T-cell (primary cell): ENCODE results near the gene LRCH1. TPM values are rescaled to one million over a fixed set of nuclear protein-coding genes. Genes with fewer than 3 reads are reported as not detected.

Source experiments
- ATAC-seq, 4 experiments: fragments of 200-7000 bp in 3 of 4; fragments of 150-1000 bp in 1 of 4; cut with Tn5 transposase; replicated peaks in 1 of 4; 1 replicate in 3 of 4; 2 replicates in 1 of 4; pipeline ENCODE4 v1.10.0; 2021; ENCODE audit warnings: moderate library complexity in 3 of 4, mild to moderate bottlenecking in 2 of 4, moderate number of reproducible peaks in 1 of 4
- CTCF ChIA-PET, 2 donors: fragments of 300-600 bp; sonication (Branson Sonifier 250); formaldehyde crosslinking; loops; one replicate each; lab custom pipeline; 2022; ENCODE audit warnings: antibody characterized with exemption in 2 of 2; lab: Charles Lee
- POLR2A ChIA-PET, 2 donors: fragments of 300-600 bp; sonication (Branson Sonifier 250); formaldehyde crosslinking; loops; one replicate each; lab custom pipeline; 2022; ENCODE audit warnings: antibody characterized with exemption in 2 of 2; lab: Charles Lee
- DNase-seq, 35 experiments: peaks; one replicate each; pipeline versions ENCODE4 v3.0.0 to v3.0.0-alpha.2; 2013 to 2023
- H3K27ac ChIP-seq: one replicate; pipeline ENCODE4 v1.5.1; 2013; ENCODE audit warnings: low read length
- H3K27me3 ChIP-seq, 2 experiments: replicated peaks in 1 of 2; 1 replicate in 1 of 2; 2 replicates in 1 of 2; pipeline versions ENCODE4 v1.6.1 to v1.7.0; 2013; ENCODE audit warnings: low read length in 1 of 2, mixed read lengths in 1 of 2; ENCODE audit not compliant: control insufficient read depth in 2 of 2, insufficient read depth in 2 of 2; ENCODE audit errors: extremely low read depth in 1 of 2
- H3K36me3 ChIP-seq, 2 donors: 1 replicate in 1 of 2; 2 replicates in 1 of 2; pipeline versions ENCODE4 v1.6.1 to v1.7.0; 2013; ENCODE audit warnings: low read length in 1 of 2; ENCODE audit not compliant: control insufficient read depth in 2 of 2, insufficient read depth in 1 of 2; ENCODE audit errors: extremely low read depth in 1 of 2
- H3K4me1 ChIP-seq, 2 experiments: 1 replicate in 1 of 2; 2 replicates in 1 of 2; pipeline versions ENCODE4 v1.6.1 to v1.7.0; 2013; ENCODE audit warnings: low read length in 2 of 2, mixed read lengths in 1 of 2; ENCODE audit not compliant: insufficient read depth in 2 of 2, control insufficient read depth in 1 of 2; ENCODE audit errors: extremely low read depth in 1 of 2
- H3K4me3 ChIP-seq, 2 donors: 1 replicate in 1 of 2; 2 replicates in 1 of 2; pipeline versions ENCODE4 v1.5.1 to v1.7.0; 2013; ENCODE audit warnings: mild to moderate bottlenecking in 2 of 2, low read length in 1 of 2, moderate library complexity in 1 of 2; ENCODE audit not compliant: control insufficient read depth in 1 of 2; ENCODE audit errors: extremely low read depth in 1 of 2
- H3K9me3 ChIP-seq: 2 replicates; pipeline ENCODE4 v1.7.0; 2013
- H3K27ac Mint-ChIP-seq, 2 donors: one replicate each; pipeline ENCODE4 v1.8.0; 2020 to 2021; ENCODE audit warnings: mild to moderate bottlenecking in 2 of 2, mixed read lengths in 2 of 2
- H3K27me3 Mint-ChIP-seq, 2 donors: one replicate each; pipeline ENCODE4 v1.8.0; 2021 to 2022; ENCODE audit warnings: mixed read lengths in 2 of 2
- H3K36me3 Mint-ChIP-seq: one replicate; pipeline ENCODE4 v1.8.0; 2021; ENCODE audit warnings: mixed read lengths
- H3K4me1 Mint-ChIP-seq, 3 donors: one replicate each; pipeline ENCODE4 v1.8.0; 2020 to 2022; ENCODE audit warnings: mixed read lengths in 3 of 3, mild to moderate bottlenecking in 1 of 3
- H3K4me3 Mint-ChIP-seq, 3 donors: one replicate each; pipeline ENCODE4 v1.8.0; 2020 to 2022; ENCODE audit warnings: mild to moderate bottlenecking in 3 of 3, mixed read lengths in 3 of 3, moderate library complexity in 3 of 3
- H3K9me3 Mint-ChIP-seq, 3 donors: one replicate each; pipeline ENCODE4 v1.8.0; 2020 to 2022; ENCODE audit warnings: mixed read lengths in 3 of 3
- WGBS: methylation state at CpG from one replicate; pipeline ENCODE4 v1.1.5; 2013; ENCODE audit warnings: missing lambda C conversion rate; ENCODE audit not compliant: insufficient coverage; 5-methylcytosine and 5-hydroxymethylcytosine counted together
- total RNA-seq, 35 experiments: library from RNA in 6 of 35; stranded (reverse) in 6 of 35; fragments of 120-200 nt in 1 of 35; gene quantifications; one replicate each; pipeline versions ENCODE4 v1.2.1 to v1.2.4 and lab custom pipeline; 2013 to 2026

Gene LRCH1, protein sequence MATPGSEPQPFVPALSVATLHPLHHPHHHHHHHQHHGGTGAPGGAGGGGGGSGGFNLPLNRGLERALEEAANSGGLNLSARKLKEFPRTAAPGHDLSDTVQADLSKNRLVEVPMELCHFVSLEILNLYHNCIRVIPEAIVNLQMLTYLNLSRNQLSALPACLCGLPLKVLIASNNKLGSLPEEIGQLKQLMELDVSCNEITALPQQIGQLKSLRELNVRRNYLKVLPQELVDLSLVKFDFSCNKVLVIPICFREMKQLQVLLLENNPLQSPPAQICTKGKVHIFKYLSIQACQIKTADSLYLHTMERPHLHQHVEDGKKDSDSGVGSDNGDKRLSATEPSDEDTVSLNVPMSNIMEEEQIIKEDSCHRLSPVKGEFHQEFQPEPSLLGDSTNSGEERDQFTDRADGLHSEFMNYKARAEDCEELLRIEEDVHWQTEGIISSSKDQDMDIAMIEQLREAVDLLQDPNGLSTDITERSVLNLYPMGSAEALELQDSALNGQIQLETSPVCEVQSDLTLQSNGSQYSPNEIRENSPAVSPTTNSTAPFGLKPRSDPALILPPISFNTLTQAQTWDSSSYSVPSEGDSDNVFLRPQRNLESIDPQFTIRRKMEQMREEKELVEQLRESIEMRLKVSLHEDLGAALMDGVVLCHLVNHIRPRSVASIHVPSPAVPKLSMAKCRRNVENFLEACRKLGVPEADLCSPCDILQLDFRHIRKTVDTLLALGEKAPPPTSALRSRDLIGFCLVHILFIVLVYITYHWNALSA
- total RNA-seq (10 to 100 TPM; 16.0 to 21.8 (median 17.9) TPM), total RNA-seq (lab: John Stamatoyannopoulos, UW) (27.7 to 54.6 (median 34.3) reads per million in 29 experiments)
- total RNA-seq (2013) = 13.2 TPM

DNA sequence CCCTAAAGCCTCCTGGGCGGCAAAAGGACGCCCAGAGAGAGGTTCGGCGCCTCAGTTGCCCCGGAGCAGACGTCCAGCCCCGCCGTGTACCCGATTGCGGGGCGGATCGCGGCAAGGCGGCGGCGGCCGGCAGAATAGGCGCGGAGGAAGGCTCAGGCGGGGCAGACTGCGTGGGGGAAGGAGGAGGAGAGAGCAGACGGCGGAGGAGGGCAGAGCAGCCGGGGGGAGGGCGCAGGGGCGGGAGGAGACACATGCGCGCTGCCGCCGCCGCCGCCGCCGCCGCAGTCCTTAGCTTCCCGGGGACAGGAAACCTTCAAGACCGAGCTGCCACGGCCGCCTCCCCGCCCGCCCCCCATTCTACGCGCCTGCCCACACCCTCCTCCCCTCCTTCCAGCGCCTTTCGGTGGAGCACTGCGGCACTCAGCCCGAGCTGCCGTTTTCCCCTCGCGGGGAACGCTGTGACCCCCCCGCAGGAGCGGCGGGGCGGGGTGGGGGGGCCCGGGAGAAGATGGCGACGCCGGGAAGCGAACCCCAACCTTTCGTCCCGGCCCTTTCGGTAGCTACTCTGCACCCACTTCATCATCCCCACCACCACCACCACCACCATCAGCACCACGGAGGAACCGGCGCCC, at the start of gene LRCH1:
LRCH1 (plus strand) TSS at position 282 of the 632 bp plus-strand sequence; CDS start at position 509, 227 bp downstream.
- peaks cover 0 to 5% of the 10 kb centered on the region in 2 donors for H3K27me3 Mint-ChIP-seq
- ATAC-seq = peak; percentile 81 to 91 (median 88)
- H3K27ac Mint-ChIP-seq = peak within 1 kb of the TSS; percentile 85 to 89
- H3K4me3 ChIP-seq = peak within 1 kb of the TSS; percentile 82 to 94
- H3K36me3 ChIP-seq = no peaks in the 10 kb centered on the region
- H3K4me1 ChIP-seq = peaks cover 14 to 26% of the 10 kb centered on the region in 2 experiments
- H3K27ac ChIP-seq = peak within 1 kb of the TSS; percentile 93
- DNase-seq = peak; percentile 63 to 92 (median 84)
- CTCF ChIA-PET = interaction anchor here (0.5 to 5.6 kb wide), 12 partner anchors 9 to 1438 kb away, joined by 3 to 43 read pairs (median 5); no protein-coding TSS in a partner anchor
- H3K9me3 Mint-ChIP-seq = no peaks in the 10 kb centered on the region
- peak within 1 kb of the TSS; percentile 93 to 95 (median 94) for H3K4me3 Mint-ChIP-seq
- no peaks in the 10 kb centered on the region for H3K36me3 Mint-ChIP-seq
- peaks cover 0 to 6% of the 10 kb centered on the region in 2 experiments for H3K27me3 ChIP-seq
- POLR2A ChIA-PET = interaction anchor here in 1 of 2 donors (0.9 kb wide), 1 partner anchor 78 kb away, joined by 3 read pairs; no protein-coding TSS in a partner anchor
- WGBS = 0% methylated on average over 44 of the region's 66 CpGs
- H3K9me3 ChIP-seq = no peaks in the 10 kb centered on the region
- H3K4me1 Mint-ChIP-seq = peaks cover 48 to 52% (median 50%) of the 10 kb centered on the region in 3 donors

DNA sequence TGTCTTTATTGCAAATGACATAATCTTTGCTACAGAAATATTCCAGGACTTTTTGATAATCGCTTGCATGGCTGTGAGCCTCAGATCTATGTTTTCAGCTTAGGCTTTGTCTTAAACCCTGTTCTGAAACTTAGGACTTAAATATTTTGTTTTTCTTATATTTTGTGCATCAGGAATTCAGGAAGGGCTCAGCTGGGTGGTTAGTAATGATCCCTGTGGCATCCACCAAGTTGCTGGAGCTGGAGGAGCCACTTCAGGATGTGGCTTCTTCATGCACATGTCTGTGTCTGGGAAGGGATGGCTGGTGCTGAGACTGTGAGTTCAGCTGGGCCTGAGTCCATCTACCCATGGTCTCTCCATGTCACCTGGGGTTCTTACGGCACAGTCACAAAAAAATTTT, 48.9 kb upstream of the LRCH1 start:
- no peak for DNase-seq
- WGBS = no CpG with 5 or more reads among the region's 2 CpGs
- H3K4me1 Mint-ChIP-seq = no peaks in the 10 kb centered on the region
- Histone ChIP-seq H3K27ac (no peak overlapping the region), H3K4me3 (no peak overlapping the region), H3K4me1 (no peaks in the 10 kb centered on the region), H3K36me3 (no peaks in the 10 kb centered on the region), H3K9me3 (no peaks in the 10 kb centered on the region), H3K27me3 (no peaks in the 10 kb centered on the region)
- no peak for ATAC-seq
- H3K27me3 Mint-ChIP-seq = peaks cover 0 to 7% of the 10 kb centered on the region in 2 donors
- no peak overlapping the region for H3K4me3 Mint-ChIP-seq
- no peaks in the 10 kb centered on the region for H3K9me3 Mint-ChIP-seq
- no peaks in the 10 kb centered on the region for H3K36me3 Mint-ChIP-seq
- no peak overlapping the region for H3K27ac Mint-ChIP-seq
- ChIA-PET CTCF (no interaction called here), POLR2A (no interaction called here)

DNA sequence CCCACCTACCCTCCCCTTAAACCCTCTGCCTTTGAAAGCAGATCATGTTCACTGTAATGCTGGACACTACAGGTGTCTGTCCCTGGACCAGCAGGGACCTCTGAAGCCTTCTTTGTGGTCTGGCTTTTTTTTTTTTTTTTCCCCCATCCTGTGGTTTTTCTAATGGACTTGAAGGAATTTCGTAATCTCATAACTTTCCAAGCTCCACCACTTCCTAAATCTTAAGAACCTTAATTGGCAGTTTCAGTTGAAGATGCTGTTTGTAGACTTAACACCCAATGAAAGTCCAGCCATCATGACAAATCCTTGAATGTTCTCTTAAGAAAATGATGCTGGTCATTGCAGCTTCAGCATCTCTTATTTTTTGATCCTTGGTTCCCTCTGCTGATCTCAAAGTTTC, 45.0 kb upstream of the LRCH1 start:
- H3K36me3 ChIP-seq = no peaks in the 10 kb centered on the region
- no peaks in the 10 kb centered on the region for H3K36me3 Mint-ChIP-seq
- H3K4me1 Mint-ChIP-seq = no peaks in the 10 kb centered on the region
- H3K27ac Mint-ChIP-seq = no peak overlapping the region
- 20% methylated on average over 1 of the region's 1 CpG for WGBS
- H3K27me3 Mint-ChIP-seq = peaks cover 0 to 10% of the 10 kb centered on the region in 2 donors
- H3K4me3 ChIP-seq = no peak overlapping the region
- H3K4me3 Mint-ChIP-seq = no peak overlapping the region
- H3K27ac ChIP-seq = no peak overlapping the region
- H3K9me3 Mint-ChIP-seq = no peaks in the 10 kb centered on the region
- DNase-seq (no peak), ATAC-seq (no peak)
- POLR2A ChIA-PET = interaction anchor here in 1 of 2 donors (0.6 kb wide), 1 partner anchor 1850 kb away, joined by 4 read pairs; no protein-coding TSS in a partner anchor
- no peaks in the 10 kb centered on the region for H3K27me3 ChIP-seq
- CTCF ChIA-PET = no interaction called here
- no peaks in the 10 kb centered on the region for H3K4me1 ChIP-seq
- no peaks in the 10 kb centered on the region for H3K9me3 ChIP-seq

DNA sequence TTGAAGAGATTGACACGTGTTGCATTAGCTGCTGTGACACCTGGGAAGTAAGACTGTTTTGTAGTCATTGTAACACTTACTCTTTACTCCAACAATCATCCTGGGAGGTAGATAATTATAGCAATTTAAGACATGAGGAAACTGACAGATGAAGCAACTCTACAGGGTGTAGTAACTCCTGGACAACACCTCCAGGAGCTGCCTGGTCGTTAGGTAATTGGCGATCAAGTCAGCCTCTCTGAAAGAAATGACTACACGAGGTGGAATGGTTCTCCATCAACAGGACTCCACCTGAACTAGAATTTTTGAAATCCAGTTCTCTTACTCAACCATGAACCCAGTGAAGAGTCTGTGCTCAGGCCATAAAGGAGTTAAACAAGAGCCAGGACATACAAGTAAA, 43.0 kb upstream of the LRCH1 start:
- H3K4me3 Mint-ChIP-seq = no peak overlapping the region
- H3K36me3 ChIP-seq = no peaks in the 10 kb centered on the region
- no peaks in the 10 kb centered on the region for H3K4me1 ChIP-seq
- H3K9me3 ChIP-seq = no peaks in the 10 kb centered on the region
- DNase-seq (no peak), ATAC-seq (no peak)
- peaks cover 0 to 11% of the 10 kb centered on the region in 2 donors for H3K27me3 Mint-ChIP-seq
- H3K4me3 ChIP-seq = no peak overlapping the region
- no peaks in the 10 kb centered on the region for H3K9me3 Mint-ChIP-seq
- WGBS = 47% methylated on average over 3 of the region's 4 CpGs
- no peaks in the 10 kb centered on the region for H3K36me3 Mint-ChIP-seq
- POLR2A ChIA-PET = no interaction called here
- no peak overlapping the region for H3K27ac Mint-ChIP-seq
- H3K4me1 Mint-ChIP-seq = no peaks in the 10 kb centered on the region
- CTCF ChIA-PET = no interaction called here
- no peaks in the 10 kb centered on the region for H3K27me3 ChIP-seq
- H3K27ac ChIP-seq = no peak overlapping the region

DNA sequence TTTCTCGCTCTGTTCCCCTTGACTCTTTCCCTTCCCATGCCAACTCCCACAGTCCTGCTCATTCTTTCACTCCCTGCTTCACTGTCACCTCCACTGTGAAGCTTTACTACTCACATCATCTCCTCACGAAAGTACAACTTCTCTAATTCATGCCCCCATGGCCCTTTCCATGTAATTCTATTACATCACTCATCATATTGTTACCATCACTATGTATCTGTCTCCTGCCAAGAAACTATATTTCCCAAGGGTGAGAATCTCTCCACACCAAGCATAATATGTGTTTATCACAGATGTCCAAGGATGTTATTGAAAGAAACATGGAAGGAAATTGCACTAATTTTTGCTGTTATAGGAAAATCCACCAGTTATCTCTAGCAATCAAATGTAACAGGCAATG, 37.2 kb upstream of the LRCH1 start:
- H3K27me3 Mint-ChIP-seq = peaks cover 5 to 19% of the 10 kb centered on the region in 2 donors
- H3K9me3 Mint-ChIP-seq = no peaks in the 10 kb centered on the region
- H3K27ac Mint-ChIP-seq = no peak overlapping the region
- ATAC-seq (no peak), DNase-seq (no peak)
- Histone ChIP-seq H3K4me3 (no peak overlapping the region), H3K27ac (no peak overlapping the region), H3K4me1 (no peaks in the 10 kb centered on the region), H3K36me3 (no peaks in the 10 kb centered on the region), H3K27me3 (no peaks in the 10 kb centered on the region), H3K9me3 (no peaks in the 10 kb centered on the region)
- H3K4me1 Mint-ChIP-seq = no peaks in the 10 kb centered on the region
- POLR2A ChIA-PET = no interaction called here
- no peak overlapping the region for H3K4me3 Mint-ChIP-seq
- 64% methylated on average over 2 of the region's 2 CpGs for WGBS
- no peaks in the 10 kb centered on the region for H3K36me3 Mint-ChIP-seq
- CTCF ChIA-PET = no interaction called here
